HFF-Myc (cell line): ENCODE measurements around the gene ONECUT3.

Experiments
- DNase-seq: peaks from one replicate; pipeline ENCODE4 v3.0.0-alpha.2; 2011; ENCODE audit warnings: low read depth; ENCODE audit errors: extremely low read depth
- H3K4me3 ChIP-seq: replicated peaks from 2 replicates; pipeline ENCODE4 v1.5.1; 2011; ENCODE audit warnings: low read depth, mild to moderate bottlenecking, control low read depth, low read length
- TF ChIP-seq, protein P1 (sequence below): IDR thresholded peaks from 2 replicates; pipeline ENCODE4 v1.5.1; 2012; ENCODE audit warnings: mild to moderate bottlenecking, low read depth, low read length, control low read depth; ENCODE audit errors: missing control alignments

Gene ONECUT3

DNA sequence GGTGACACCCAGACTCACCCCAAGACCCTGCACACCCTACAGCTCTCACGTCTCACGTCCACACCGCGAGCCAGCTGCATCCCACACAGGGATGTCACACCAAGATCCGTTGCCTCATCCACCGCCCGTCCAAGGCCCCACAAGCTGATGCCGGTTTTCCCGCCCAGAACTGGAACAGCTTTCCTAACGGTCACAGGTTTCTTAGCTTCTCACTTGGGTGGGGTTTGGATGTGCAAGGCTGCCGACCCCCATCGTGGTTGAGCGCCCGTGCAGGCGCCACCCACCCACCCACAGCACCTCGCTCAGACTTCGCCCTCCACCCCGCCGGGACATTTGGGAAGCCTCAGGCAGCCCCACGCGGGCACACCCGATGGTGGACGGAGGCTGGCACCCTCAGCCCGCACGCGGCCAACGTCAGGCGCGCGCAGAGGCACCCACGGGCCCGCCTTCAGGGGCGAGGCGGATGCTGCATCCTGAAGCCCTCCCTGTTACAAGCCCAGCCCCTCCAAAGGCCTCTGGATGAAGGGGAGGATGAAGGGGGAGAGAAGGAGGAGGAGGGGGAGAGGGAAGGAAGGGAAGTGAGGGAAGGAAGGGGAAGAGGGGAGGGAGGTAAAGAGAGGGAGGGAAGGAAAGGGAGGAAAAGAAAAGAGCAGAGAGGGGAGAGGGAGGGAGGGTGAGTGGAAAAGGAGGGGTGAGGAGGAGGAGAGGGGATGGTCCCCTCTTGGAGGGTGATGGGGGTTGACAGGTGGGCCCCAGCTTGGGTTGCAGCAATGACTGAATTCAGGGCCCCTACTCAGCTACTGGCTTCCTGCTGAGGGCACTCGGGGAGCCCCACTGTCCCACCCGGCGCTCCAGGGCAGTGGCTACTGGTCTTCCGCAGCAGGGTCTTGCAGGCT lies 12.8 kb downstream of the ONECUT3 start:
- DNase-seq = no peak

DNA sequence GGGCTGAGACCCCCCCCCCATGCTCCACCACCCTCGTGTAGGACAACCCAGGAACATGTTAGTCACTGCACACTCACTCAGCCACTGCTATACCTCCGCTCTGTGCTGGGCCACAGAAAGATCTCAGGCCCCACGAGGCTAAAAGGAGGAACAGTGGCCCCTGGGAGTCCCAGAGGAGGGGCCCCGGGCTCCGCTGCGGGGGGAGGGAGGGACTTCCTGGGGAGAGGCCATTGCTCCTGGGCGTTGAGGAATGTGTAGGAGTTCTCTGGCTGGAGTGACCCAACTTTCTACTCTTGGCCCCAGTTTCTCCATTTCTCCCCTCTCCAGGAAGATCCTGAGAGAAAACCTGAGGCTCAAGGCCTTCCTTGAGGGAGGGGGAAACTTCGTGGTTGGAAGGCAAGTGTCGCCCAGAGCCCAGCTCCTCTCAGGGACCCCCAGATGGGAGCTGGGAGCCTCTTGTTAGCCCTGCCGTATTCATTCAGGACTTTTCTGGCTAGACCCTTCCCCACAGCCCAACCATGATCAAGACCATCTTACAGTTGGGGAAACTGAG lies 13.6 kb downstream of the ONECUT3 start:
- no peak for DNase-seq
- TF ChIP-seq, protein P1, sequence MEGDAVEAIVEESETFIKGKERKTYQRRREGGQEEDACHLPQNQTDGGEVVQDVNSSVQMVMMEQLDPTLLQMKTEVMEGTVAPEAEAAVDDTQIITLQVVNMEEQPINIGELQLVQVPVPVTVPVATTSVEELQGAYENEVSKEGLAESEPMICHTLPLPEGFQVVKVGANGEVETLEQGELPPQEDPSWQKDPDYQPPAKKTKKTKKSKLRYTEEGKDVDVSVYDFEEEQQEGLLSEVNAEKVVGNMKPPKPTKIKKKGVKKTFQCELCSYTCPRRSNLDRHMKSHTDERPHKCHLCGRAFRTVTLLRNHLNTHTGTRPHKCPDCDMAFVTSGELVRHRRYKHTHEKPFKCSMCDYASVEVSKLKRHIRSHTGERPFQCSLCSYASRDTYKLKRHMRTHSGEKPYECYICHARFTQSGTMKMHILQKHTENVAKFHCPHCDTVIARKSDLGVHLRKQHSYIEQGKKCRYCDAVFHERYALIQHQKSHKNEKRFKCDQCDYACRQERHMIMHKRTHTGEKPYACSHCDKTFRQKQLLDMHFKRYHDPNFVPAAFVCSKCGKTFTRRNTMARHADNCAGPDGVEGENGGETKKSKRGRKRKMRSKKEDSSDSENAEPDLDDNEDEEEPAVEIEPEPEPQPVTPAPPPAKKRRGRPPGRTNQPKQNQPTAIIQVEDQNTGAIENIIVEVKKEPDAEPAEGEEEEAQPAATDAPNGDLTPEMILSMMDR = no peak
- H3K4me3 ChIP-seq = no peak overlapping the region

More for the DNA sequence above, 12.8 kb downstream of the ONECUT3 start:
- TF ChIP-seq, protein P1 = no peak
- no peak overlapping the region for H3K4me3 ChIP-seq

DNA sequence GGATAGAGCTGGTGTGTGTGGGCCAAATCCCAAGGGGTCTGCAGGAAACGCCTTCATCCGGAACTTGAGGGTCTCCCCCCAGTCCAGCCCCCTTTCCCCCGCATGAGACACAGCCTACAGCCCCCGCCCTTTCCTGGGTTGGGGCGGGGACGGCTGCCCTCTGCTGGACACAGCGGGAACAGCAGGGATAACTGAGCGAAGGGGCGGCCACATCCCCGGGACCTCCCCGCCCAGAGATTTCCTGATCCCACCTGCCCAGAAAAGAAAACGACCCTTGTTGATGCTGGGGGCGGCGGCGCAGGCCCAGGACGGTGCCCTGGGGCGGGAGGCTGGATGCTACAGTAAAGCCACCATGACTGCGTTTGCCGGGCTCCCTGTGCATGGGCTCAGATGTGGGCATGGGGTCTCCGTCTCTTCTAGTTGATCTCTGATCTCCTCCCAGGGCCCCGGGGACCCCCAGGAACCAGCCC lies 14.2 kb downstream of the ONECUT3 start:
- TF ChIP-seq, protein P1 = peak; percentile 84
- no peak overlapping the region for H3K4me3 ChIP-seq
- no peak for DNase-seq

DNA sequence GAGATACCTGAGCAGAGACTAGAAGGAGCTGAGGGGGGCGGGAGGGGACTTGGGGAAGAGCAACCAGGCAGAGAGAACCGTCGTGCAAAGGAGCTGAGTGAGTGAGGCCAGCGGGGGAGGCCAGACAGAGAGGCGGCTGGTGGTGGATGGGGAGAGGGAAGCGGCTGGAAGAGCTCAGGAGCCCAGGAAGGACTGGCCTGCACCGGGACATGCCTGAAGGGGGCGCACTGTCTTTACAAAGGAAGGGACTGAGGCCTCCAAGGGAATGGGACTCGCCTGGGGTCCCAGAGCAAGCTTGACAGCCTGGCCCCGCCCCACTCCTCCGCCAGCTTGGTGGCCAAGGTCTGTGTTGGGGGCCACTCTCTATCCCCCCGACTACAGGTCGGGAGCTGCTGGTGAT lies 14.9 kb downstream of the ONECUT3 start:
- TF ChIP-seq, protein P1 = peak; percentile 21
- H3K4me3 ChIP-seq = no peak overlapping the region
- no peak for DNase-seq

DNA sequence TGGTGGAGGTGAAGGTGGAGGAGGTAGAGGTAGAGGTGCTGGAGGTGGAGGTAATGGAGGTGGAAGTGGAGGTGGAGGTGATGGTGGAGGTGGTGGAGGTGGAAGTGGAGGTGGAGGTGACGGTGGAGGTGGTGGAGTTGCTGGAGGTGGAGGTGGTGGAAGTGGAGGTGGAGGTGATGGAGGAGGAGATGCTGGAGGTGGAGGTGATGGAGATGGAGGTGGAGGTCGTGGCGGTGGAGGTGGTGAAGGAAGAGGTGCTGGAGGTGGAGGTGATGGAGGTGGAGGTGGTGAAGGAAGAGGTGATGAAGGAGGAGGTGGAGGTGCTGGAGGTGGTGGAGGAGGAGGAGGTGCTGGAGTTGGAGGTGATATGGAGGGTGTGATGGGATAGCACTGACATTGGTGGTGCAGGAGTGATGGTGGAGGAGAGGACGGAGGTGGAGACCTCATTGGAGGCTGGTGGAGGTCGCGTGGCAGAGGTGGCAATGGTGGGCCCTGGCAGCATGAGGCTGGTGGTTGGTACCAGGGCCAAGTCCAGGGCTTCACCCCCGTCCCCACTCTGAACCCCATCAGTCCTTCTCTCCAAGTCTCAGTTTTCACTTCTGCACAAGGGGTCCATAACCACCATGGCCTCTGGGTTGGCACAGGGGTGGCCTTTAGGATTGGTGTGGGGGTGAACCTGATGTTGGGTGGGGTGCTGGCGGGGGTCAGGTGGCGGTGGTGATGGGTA lies 15.8 kb downstream of the ONECUT3 start:
- no peak for DNase-seq
- no peak overlapping the region for H3K4me3 ChIP-seq
- TF ChIP-seq, protein P1 = no peak

DNA sequence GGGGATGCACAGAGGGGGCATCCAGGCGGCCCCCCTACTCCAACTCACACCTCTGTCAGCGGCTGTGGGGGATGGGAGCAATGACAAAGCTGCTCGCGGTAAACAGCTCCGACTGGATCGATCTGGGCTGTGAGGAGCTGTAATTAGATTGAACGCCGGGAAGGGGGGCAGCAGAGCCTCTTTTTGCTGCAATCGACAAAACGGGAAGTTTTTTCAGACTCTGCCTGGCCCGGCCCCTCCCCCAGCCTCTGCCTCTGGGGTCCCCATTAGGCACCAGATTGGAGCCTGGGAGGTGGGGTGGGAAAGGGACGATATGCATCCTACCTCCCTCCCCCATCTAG lies 16.3 kb downstream of the ONECUT3 start:
- no peak for DNase-seq
- H3K4me3 ChIP-seq = no peak overlapping the region
- TF ChIP-seq, protein P1 = no peak
